Inflammatory macrophage (primary cell): ENCODE data around the gene PGAP6.
A peak's percentile ranks its signal among the peaks of the same experiment; 100 is the strongest.
"Not testable (repeated sequence)": the region's sequence is repeated elsewhere in the genome, so short reads cannot be mapped to it uniquely, and the experiment has no call there.

Experiments
- DNase-seq, 2 donors: peaks; one replicate each; pipeline ENCODE4 v3.0.0-alpha.2; 2020 to 2022

The PGAP6 gene

GRCh38 chr16:379183-379960 is 2.4 kb downstream of the PGAP6 start:
- no peak for DNase-seq

GRCh38 chr16:378821-379182 is 3.0 kb downstream of the PGAP6 start:
- DNase-seq: no peak

- DNase-seq: not testable (repeated sequence)
These were observed 3.5 kb downstream of the PGAP6 start for GRCh38 chr16:378113-378820.

- no peak for DNase-seq
These were observed 4.3 kb downstream of the PGAP6 start for GRCh38 chr16:377419-377951.

GRCh38 chr16:376817-377418 is 4.9 kb downstream of the PGAP6 start:
- DNase-seq: no peak

- DNase-seq: no peak
These were observed 5.6 kb downstream of the PGAP6 start for GRCh38 chr16:375927-376816.

- no peak for DNase-seq
These were observed 6.6 kb downstream of the PGAP6 start for GRCh38 chr16:375212-375611.

- DNase-seq: no peak
These were observed 7.2 kb downstream of the PGAP6 start for GRCh38 chr16:374616-374926.

GRCh38 chr16:373848-374615 is 7.7 kb downstream of the PGAP6 start:
- no peak for DNase-seq

GRCh38 chr16:373020-373598 is 8.7 kb downstream of the PGAP6 start:
- no peak for DNase-seq

- no peak for DNase-seq
These were observed 9.3 kb downstream of the PGAP6 start for GRCh38 chr16:372302-372983.

- no peak for DNase-seq
These were observed 10.1 kb downstream of the PGAP6 start for GRCh38 chr16:371515-372301.

- no peak for DNase-seq
These were observed 10.7 kb downstream of the PGAP6 start for GRCh38 chr16:370979-371514.

- DNase-seq: peak; percentile 96 to 98
These were observed 11.3 kb downstream of the PGAP6 start, which contains the start of gene MRPL28 for GRCh38 chr16:370443-370842. MRPL28 (minus strand) TSS chr16:370538; CDS start chr16:370218, 320 bp downstream.

GRCh38 chr16:369866-370436 is 11.8 kb downstream of the PGAP6 start:
- no peak for DNase-seq

- DNase-seq: no peak
These were observed 12.4 kb downstream of the PGAP6 start for GRCh38 chr16:369275-369865.

GRCh38 chr16:368388-369158 is 13.2 kb downstream of the PGAP6 start:
- no peak for DNase-seq

GRCh38 chr16:367333-367903 is 14.4 kb downstream of the PGAP6 start:
- no peak for DNase-seq
